Activated naive CD8-positive, alpha-beta T cell treated with anti-CD3 and anti-CD28 coated beads for 36 hours (primary cell): ENCODE results near the gene NDUFS5. TPM values are rescaled to one million over a fixed set of nuclear protein-coding genes. Genes with fewer than 3 reads are reported as not detected.
A peak's percentile ranks its signal among the peaks of the same experiment; 100 is the strongest.
"Not testable (repeated sequence)": the region's sequence is repeated elsewhere in the genome, so short reads cannot be mapped to it uniquely, and the experiment has no call there.

Source experiments
- DNase-seq: peaks from one replicate; pipeline ENCODE4 v3.0.0; 2021
- H3K27ac Mint-ChIP-seq: one replicate; pipeline ENCODE4 v1.8.0; 2022; ENCODE audit warnings: mild to moderate bottlenecking, moderate library complexity, mixed read lengths
- H3K27me3 Mint-ChIP-seq: one replicate; pipeline ENCODE4 v1.8.0; 2022; ENCODE audit warnings: mild to moderate bottlenecking, mixed read lengths
- H3K36me3 Mint-ChIP-seq: one replicate; pipeline ENCODE4 v1.8.0; 2021; ENCODE audit warnings: mild to moderate bottlenecking, mixed read lengths
- H3K4me1 Mint-ChIP-seq: one replicate; pipeline ENCODE4 v1.8.0; 2021; ENCODE audit warnings: mixed read lengths
- H3K4me3 Mint-ChIP-seq: one replicate; pipeline ENCODE4 v1.8.0; 2022; ENCODE audit warnings: mild to moderate bottlenecking, moderate library complexity, mixed read lengths
- H3K9me3 Mint-ChIP-seq: one replicate; pipeline ENCODE4 v1.8.0; 2022; ENCODE audit warnings: mixed read lengths
- total RNA-seq, 2 experiments: library from RNA; stranded (reverse); gene quantifications; one replicate each; pipeline ENCODE4 v1.2.3, GENCODE V29; 2021

The NDUFS5 gene
- total RNA-seq, 2 experiments from 2014 or later, result 191 to 201 TPM

- H3K4me1 Mint-ChIP-seq, result peaks cover 50% of the 10 kb centered on the region
- no peak overlapping the region for H3K4me3 Mint-ChIP-seq
- H3K9me3 Mint-ChIP-seq, result no peaks in the 10 kb centered on the region
- peaks cover 53% of the 10 kb centered on the region for H3K36me3 Mint-ChIP-seq
- peak overlapping the region; percentile 14 for H3K27ac Mint-ChIP-seq
- no peak for DNase-seq
- H3K27me3 Mint-ChIP-seq, result no peaks in the 10 kb centered on the region
Observed at GRCh38 chr1:39001516-39002421, 24.4 kb upstream of the NDUFS5 start.

GRCh38 chr1:39003281-39003680, 22.9 kb upstream of the NDUFS5 start:
- Mint-ChIP-seq H3K9me3 (no peaks in the 10 kb centered on the region), H3K27me3 (no peaks in the 10 kb centered on the region), H3K27ac (peak overlapping the region; percentile 14)

GRCh38 chr1:39003794-39004193, 22.4 kb upstream of the NDUFS5 start:
- Mint-ChIP-seq H3K4me1 (peaks cover 33% of the 10 kb centered on the region), H3K27me3 (no peaks in the 10 kb centered on the region), H3K4me3 (no peak overlapping the region), H3K36me3 (peaks cover 53% of the 10 kb centered on the region), H3K27ac (peak overlapping the region; percentile 60), H3K9me3 (no peaks in the 10 kb centered on the region)
- no peak for DNase-seq

More at GRCh38 chr1:39003281-39003680, 22.9 kb upstream of the NDUFS5 start:
- H3K4me1 Mint-ChIP-seq, result peaks cover 36% of the 10 kb centered on the region
- peaks cover 51% of the 10 kb centered on the region for H3K36me3 Mint-ChIP-seq
- no peak overlapping the region for H3K4me3 Mint-ChIP-seq
- no peak for DNase-seq

GRCh38 chr1:39006287-39006686, 19.9 kb upstream of the NDUFS5 start:
- DNase-seq, result no peak
- Mint-ChIP-seq H3K4me3 (no peak overlapping the region), H3K9me3 (no peaks in the 10 kb centered on the region), H3K27me3 (no peaks in the 10 kb centered on the region), H3K4me1 (peaks cover 28% of the 10 kb centered on the region), H3K36me3 (peaks cover 48% of the 10 kb centered on the region), H3K27ac (no peak overlapping the region)

- no peaks in the 10 kb centered on the region for H3K9me3 Mint-ChIP-seq
- H3K4me1 Mint-ChIP-seq, result peaks cover 22% of the 10 kb centered on the region
- no peak overlapping the region for H3K4me3 Mint-ChIP-seq
- H3K27me3 Mint-ChIP-seq, result no peaks in the 10 kb centered on the region
- no peak for DNase-seq
- H3K27ac Mint-ChIP-seq, result peak overlapping the region; percentile 42
- H3K36me3 Mint-ChIP-seq, result peaks cover 47% of the 10 kb centered on the region
Observed at GRCh38 chr1:39006726-39007645, 19.2 kb upstream of the NDUFS5 start.

- H3K4me1 Mint-ChIP-seq, H3K27ac Mint-ChIP-seq, H3K27me3 Mint-ChIP-seq, H3K4me3 Mint-ChIP-seq, DNase-seq, H3K9me3 Mint-ChIP-seq: not testable (repeated sequence)
- peaks cover 12% of the 10 kb centered on the region for H3K36me3 Mint-ChIP-seq
Observed at GRCh38 chr1:39014956-39015355, 11.2 kb upstream of the NDUFS5 start.

- no peak overlapping the region for H3K4me3 Mint-ChIP-seq
- no peaks in the 10 kb centered on the region for H3K4me1 Mint-ChIP-seq
- H3K36me3 Mint-ChIP-seq, result peaks cover 9% of the 10 kb centered on the region
- no peak overlapping the region for H3K27ac Mint-ChIP-seq
- H3K9me3 Mint-ChIP-seq, result no peaks in the 10 kb centered on the region
- no peaks in the 10 kb centered on the region for H3K27me3 Mint-ChIP-seq
- no peak for DNase-seq
Observed at GRCh38 chr1:39016604-39017171, 9.5 kb upstream of the NDUFS5 start.

- Mint-ChIP-seq H3K36me3 (peaks cover 3% of the 10 kb centered on the region), H3K27me3 (no peaks in the 10 kb centered on the region), H3K4me3 (no peak overlapping the region), H3K4me1 (no peaks in the 10 kb centered on the region), H3K9me3 (no peaks in the 10 kb centered on the region), H3K27ac (no peak overlapping the region)
- DNase-seq, result no peak
Observed at GRCh38 chr1:39017266-39017665, 8.9 kb upstream of the NDUFS5 start.

- H3K4me1 Mint-ChIP-seq, H3K4me3 Mint-ChIP-seq, H3K9me3 Mint-ChIP-seq, H3K27me3 Mint-ChIP-seq, DNase-seq, H3K36me3 Mint-ChIP-seq, H3K27ac Mint-ChIP-seq: not testable (repeated sequence)
Observed at GRCh38 chr1:39020494-39020893, 5.7 kb upstream of the NDUFS5 start.

GRCh38 chr1:39021426-39021825, 4.7 kb upstream of the NDUFS5 start:
- H3K27me3 Mint-ChIP-seq, result no peaks in the 10 kb centered on the region
- no peaks in the 10 kb centered on the region for H3K36me3 Mint-ChIP-seq
- H3K27ac Mint-ChIP-seq, result no peak overlapping the region
- H3K4me3 Mint-ChIP-seq, result no peak overlapping the region
- peaks cover 8% of the 10 kb centered on the region for H3K4me1 Mint-ChIP-seq
- no peak for DNase-seq
- no peaks in the 10 kb centered on the region for H3K9me3 Mint-ChIP-seq

- Mint-ChIP-seq H3K36me3 (peaks cover 9% of the 10 kb centered on the region), H3K9me3 (no peaks in the 10 kb centered on the region), H3K4me3 (no peak overlapping the region), H3K27ac (no peak overlapping the region), H3K4me1 (peaks cover 8% of the 10 kb centered on the region), H3K27me3 (no peaks in the 10 kb centered on the region)
- no peak for DNase-seq
Observed at GRCh38 chr1:39023140-39023539, 3.0 kb upstream of the NDUFS5 start.

GRCh38 chr1:39026866-39027507, 837 bp downstream of the NDUFS5 start:
- peak overlapping the region; percentile 92 for H3K4me3 Mint-ChIP-seq
- DNase-seq, result no peak
- H3K9me3 Mint-ChIP-seq, result no peaks in the 10 kb centered on the region
- H3K4me1 Mint-ChIP-seq, result peaks cover 23% of the 10 kb centered on the region
- no peaks in the 10 kb centered on the region for H3K27me3 Mint-ChIP-seq
- peaks cover 36% of the 10 kb centered on the region for H3K36me3 Mint-ChIP-seq
- peak overlapping the region; percentile 94 for H3K27ac Mint-ChIP-seq

- no peak for DNase-seq
- Mint-ChIP-seq H3K9me3 (peaks cover 1% of the 10 kb centered on the region), H3K4me1 (peaks cover 29% of the 10 kb centered on the region), H3K27ac (peak overlapping the region; percentile 91), H3K36me3 (peaks cover 66% of the 10 kb centered on the region), H3K4me3 (peak overlapping the region; percentile 68), H3K27me3 (no peaks in the 10 kb centered on the region)
Observed at GRCh38 chr1:39034114-39034654, 8.0 kb downstream of the NDUFS5 start.

GRCh38 chr1:39036678-39037077, 10.5 kb downstream of the NDUFS5 start:
- peaks cover 27% of the 10 kb centered on the region for H3K4me1 Mint-ChIP-seq
- peaks cover 50% of the 10 kb centered on the region for H3K36me3 Mint-ChIP-seq
- no peaks in the 10 kb centered on the region for H3K27me3 Mint-ChIP-seq
- DNase-seq, result no peak
- no peak overlapping the region for H3K27ac Mint-ChIP-seq
- no peak overlapping the region for H3K4me3 Mint-ChIP-seq
- peaks cover 1% of the 10 kb centered on the region for H3K9me3 Mint-ChIP-seq
